Gastrocnemius medialis (tissue), 4 donors: ENCODE results near the gene GHRHR. TPM values are rescaled to one million over a fixed set of nuclear protein-coding genes. Genes with fewer than 3 reads are reported as not detected.

Experiments used
- ATAC-seq, 2 donors: fragments of 150-250 bp; one replicate each; pipeline ENCODE4 v1.9.1; 2016
- DNase-seq, 2 donors: peaks; one replicate each; pipeline ENCODE4 v3.0.0-alpha.2; 2019
- H3K27ac ChIP-seq, 4 donors: fragments of 200-600 bp; sonication (generic); 1 replicate in 1 of 4; 2 replicates in 3 of 4; pipeline ENCODE4 v1.5.1; 2016 to 2018; ENCODE audit warnings: mild to moderate bottlenecking in 2 of 4, moderate library complexity in 1 of 4
- H3K27me3 ChIP-seq, 3 donors: fragments of 200-600 bp; sonication (generic) in 2 of 3; 1 replicate in 1 of 3; 2 replicates in 2 of 3; pipeline versions ENCODE4 v1.5.1 to v1.6.0; 2016 to 2019; ENCODE audit warnings: mild to moderate bottlenecking in 1 of 3, moderate library complexity in 1 of 3
- H3K36me3 ChIP-seq, 2 donors: fragments of 200-600 bp; sonication (generic) in 1 of 2; one replicate each; pipeline ENCODE4 v1.5.1; 2017 to 2018
- H3K4me1 ChIP-seq, 2 donors: fragments of 200-600 bp; sonication (generic) in 1 of 2; one replicate each; pipeline ENCODE4 v1.5.1; 2016 to 2017; ENCODE audit warnings: mild to moderate bottlenecking in 2 of 2
- H3K4me3 ChIP-seq, 4 donors: fragments of 200-600 bp; sonication (generic) in 3 of 4; 1 replicate in 1 of 4; 2 replicates in 3 of 4; pipeline ENCODE4 v1.5.1; 2016 to 2019; ENCODE audit warnings: mild to moderate bottlenecking in 2 of 4
- H3K9me3 ChIP-seq, 3 donors: fragments of 200-600 bp; sonication (generic) in 2 of 3; 1 replicate in 1 of 3; 2 replicates in 2 of 3; pipeline ENCODE4 v1.5.1; 2016 to 2019
- CTCF ChIP-seq, 5 experiments: fragments of 450-650 bp in 3 of 5; fragments of 200-600 bp in 2 of 5; sonication (generic) in 2 of 5; IDR thresholded peaks in 4 of 5; conservative IDR thresholded peaks in 1 of 5; 1 replicate in 4 of 5; 2 replicates in 1 of 5; pipeline ENCODE4 v1.5.1; 2016 to 2019; ENCODE audit warnings: antibody characterized with exemption in 5 of 5, mild to moderate bottlenecking in 3 of 5, moderate library complexity in 3 of 5
- POLR2A ChIP-seq, 2 donors: fragments of 450-650 bp; IDR thresholded peaks; one replicate each; pipeline ENCODE4 v1.6.1; 2017; ENCODE audit warnings: antibody characterized with exemption in 2 of 2, mild to moderate bottlenecking in 2 of 2, moderate library complexity in 2 of 2
- in situ Hi-C, 4 donors: fragments of 200-750 bp; cut with MboI; loops; one replicate each; pipeline versions ENCODE4 v1.15.0 to v1.8.0; 2017; ENCODE audit warnings: low sequenced_read_pairs in 4 of 4
- intact Hi-C: fragments of 100-400 bp; cut with DNase I; formaldehyde crosslinking; loops from one replicate; pipeline ENCODE4 v1.15.1; 2023; ENCODE audit warnings: low total_unique reads
- total RNA-seq, 4 donors: library from RNA; depleted of rRNA; stranded (reverse); fragments of >200 nt; gene quantifications; one replicate each; pipeline versions ENCODE4 v1.1.0 to v1.2.3, GENCODE V29; 2016

GHRHR gene
- total RNA-seq, 4 donors from 2014 or later, result not detected

- no peaks in the 10 kb centered on the region for H3K9me3 ChIP-seq
- no peak for TF ChIP-seq CTCF (IDR thresholded peaks at IDR 0.05 in 4 of 5, conservative IDR thresholded peaks at IDR 0.05 in 1 of 5)
- no peak for TF ChIP-seq POLR2A (IDR thresholded peaks at IDR 0.05)
- H3K27ac ChIP-seq, result peak overlapping the region; percentile 22 to 68 (median 65)
- H3K4me3 ChIP-seq, result no peak overlapping the region
- intact Hi-C loops, result no loop called here
- in situ Hi-C loops, result no loop called here
- no peaks in the 10 kb centered on the region for H3K36me3 ChIP-seq
- peak in 1 of 2 donors; percentile 11 for DNase-seq
- H3K27me3 ChIP-seq, result no peaks in the 10 kb centered on the region
- H3K4me1 ChIP-seq, result peaks cover 26 to 29% of the 10 kb centered on the region in 2 donors
- no peak for ATAC-seq
Measured at GRCh38 chr7:30920021-30920583, 43.7 kb upstream of the GHRHR start.

GRCh38 chr7:30920584-30921539 lies 42.9 kb upstream of the GHRHR start:
- ATAC-seq (peak; percentile 70 to 81), DNase-seq (peak in 1 of 2 donors; percentile 43)
- Histone ChIP-seq H3K27me3 (no peaks in the 10 kb centered on the region), H3K36me3 (no peaks in the 10 kb centered on the region), H3K27ac (peak overlapping the region; percentile 22 to 68 (median 65)), H3K9me3 (no peaks in the 10 kb centered on the region), H3K4me3 (no peak overlapping the region), H3K4me1 (peaks cover 26 to 29% of the 10 kb centered on the region in 2 donors)
- intact Hi-C loops, result no loop called here
- in situ Hi-C loops, result no loop called here
- TF ChIP-seq CTCF (IDR thresholded peaks at IDR 0.05 in 4 of 5, conservative IDR thresholded peaks at IDR 0.05 in 1 of 5) (no peak), POLR2A (IDR thresholded peaks at IDR 0.05) (no peak)

- Histone ChIP-seq H3K36me3 (no peaks in the 10 kb centered on the region), H3K27me3 (no peaks in the 10 kb centered on the region), H3K27ac (peak overlapping the region; percentile 22 to 68 (median 65)), H3K4me3 (no peak overlapping the region), H3K9me3 (no peaks in the 10 kb centered on the region), H3K4me1 (peaks cover 26 to 29% of the 10 kb centered on the region in 2 donors)
- TF ChIP-seq CTCF (IDR thresholded peaks at IDR 0.05 in 4 of 5, conservative IDR thresholded peaks at IDR 0.05 in 1 of 5), result no peak
- TF ChIP-seq POLR2A (IDR thresholded peaks at IDR 0.05), result no peak
- peak in 1 of 2 donors; percentile 10 for DNase-seq
- ATAC-seq, result no peak
- intact Hi-C loops (no loop called here), in situ Hi-C loops (no loop called here)
Measured at GRCh38 chr7:30921540-30922401, 42.0 kb upstream of the GHRHR start.

GRCh38 chr7:30922596-30922995 lies 41.2 kb upstream of the GHRHR start:
- peak in 1 of 2 donors; percentile 11 for DNase-seq
- H3K36me3 ChIP-seq, result no peaks in the 10 kb centered on the region
- in situ Hi-C loops, result no loop called here
- intact Hi-C loops, result no loop called here
- TF ChIP-seq POLR2A (IDR thresholded peaks at IDR 0.05) (no peak), CTCF (IDR thresholded peaks at IDR 0.05 in 4 of 5, conservative IDR thresholded peaks at IDR 0.05 in 1 of 5) (no peak)
- no peaks in the 10 kb centered on the region for H3K27me3 ChIP-seq
- H3K4me3 ChIP-seq, result no peak overlapping the region
- no peaks in the 10 kb centered on the region for H3K9me3 ChIP-seq
- H3K27ac ChIP-seq, result peak overlapping the region in 2 of 4 donors; percentile 64 to 66
- peaks cover 26 to 29% of the 10 kb centered on the region in 2 donors for H3K4me1 ChIP-seq
- no peak for ATAC-seq
